Tibial nerve (tissue), 4 donors: ENCODE results near the gene METTL21C.

Experiments used
- CTCF ChIP-seq, 5 experiments: fragments of 200-600 bp in 3 of 5; fragments of 450-650 bp in 2 of 5; sonication (generic) in 3 of 5; IDR thresholded peaks; one replicate each; pipeline ENCODE4 v1.5.1; 2016 to 2019; ENCODE audit warnings: antibody characterized with exemption in 5 of 5, mild to moderate bottlenecking in 3 of 5, moderate library complexity in 2 of 5
- EP300 ChIP-seq, 2 donors: sonication (generic); formaldehyde crosslinking; IDR thresholded peaks; one replicate each; pipeline ENCODE4 v1.6.1; 2017; ENCODE audit warnings: antibody characterized with exemption in 2 of 2, mild to moderate bottlenecking in 1 of 2
- POLR2A ChIP-seq, 2 donors: fragments of 450-650 bp; IDR thresholded peaks; one replicate each; pipeline ENCODE4 v1.6.1; 2017; ENCODE audit warnings: antibody characterized with exemption in 2 of 2, mild to moderate bottlenecking in 2 of 2, moderate library complexity in 2 of 2

DNA sequence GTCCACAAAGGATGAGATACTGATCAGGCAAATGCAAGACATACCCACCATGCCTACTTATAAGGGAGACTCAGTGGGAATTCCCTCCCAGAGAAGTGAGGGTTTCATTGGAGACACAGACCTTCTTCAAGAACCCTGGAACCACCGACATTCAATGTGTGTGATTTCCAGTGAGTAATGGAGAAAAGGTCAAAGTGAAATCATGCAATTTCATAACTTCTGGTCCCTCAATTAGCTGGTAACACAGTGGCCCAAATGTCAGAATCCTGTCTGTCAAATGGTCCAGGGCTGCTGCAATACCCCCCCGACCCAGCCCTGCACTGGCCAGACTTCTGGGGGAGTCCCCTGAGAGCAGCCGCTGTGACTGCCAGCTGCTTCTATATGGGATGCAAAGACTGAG is 4.7 kb upstream of the METTL21C start:
- no peak for TF ChIP-seq CTCF (IDR thresholded peaks at IDR 0.05)
- no peak for TF ChIP-seq POLR2A (IDR thresholded peaks at IDR 0.05)
- TF ChIP-seq EP300 (IDR thresholded peaks at IDR 0.05): no peak
